ENCODE results near the gene COL9A3. TPM values are rescaled to one million over a fixed set of nuclear protein-coding genes. Genes with fewer than 3 reads are reported as not detected.

Gene COL9A3
- total RNA-seq, 2 experiments from 2014 or later = not detected

- Mint-ChIP-seq H3K36me3 (ENCODE audit: low read depth) (no peaks in the 10 kb centered on the region), H3K9me3 (no peaks in the 10 kb centered on the region), H3K4me1 (ENCODE audit: low read depth) (peaks cover 13% of the 10 kb centered on the region), H3K27ac (no peak overlapping the region), H3K4me3 (no peak overlapping the region), H3K27me3 (no peaks in the 10 kb centered on the region)
- Histone ChIP-seq H3K4me3 (ENCODE audit: low read length) (no peak overlapping the region), H3K27ac (ENCODE audit: low read depth in 1 of 2, low read length in 2 of 2) (no peak overlapping the region), H3K4me1 (ENCODE audit: insufficient read depth, low read length) (peaks cover 11% of the 10 kb centered on the region), H3K36me3 (ENCODE audit: insufficient read depth, low read length) (no peaks in the 10 kb centered on the region), H3K9me3 (ENCODE audit: control insufficient read depth in 1 of 2, insufficient read depth in 1 of 2, low read length in 2 of 2) (peaks cover 0 to 6% of the 10 kb centered on the region in 2 experiments), H3K27me3 (ENCODE audit: control insufficient read depth in 1 of 2, insufficient read depth in 2 of 2, low read length in 2 of 2) (no peaks in the 10 kb centered on the region)
- no peak for TF ChIP-seq CTCF (IDR thresholded peaks at IDR 0.05)
- ATAC-seq (ENCODE audit: poor library complexity) = no peak
- CTCF ChIA-PET = no interaction called here
- intact Hi-C loops (cut with DNase I, micrococcal nuclease) = no loop called here
- POLR2A ChIA-PET = interaction anchor here (1.5 to 2.5 kb wide), 2 partner anchors 12 to 43 kb away, joined by 5 to 12 read pairs; no protein-coding TSS in a partner anchor
- DNase-seq = no peak
These were observed 34.5 kb upstream of the COL9A3 start for GRCh38 chr20:62782149-62782892.

- intact Hi-C loops (cut with DNase I, micrococcal nuclease) = no loop called here
- ATAC-seq (ENCODE audit: poor library complexity) = no peak
- H3K4me1 ChIP-seq (ENCODE audit: insufficient read depth, low read length) = peaks cover 5% of the 10 kb centered on the region
- Mint-ChIP-seq H3K4me1 (ENCODE audit: low read depth) (peaks cover 11% of the 10 kb centered on the region), H3K36me3 (ENCODE audit: low read depth) (no peaks in the 10 kb centered on the region), H3K4me3 (no peak overlapping the region), H3K27ac (no peak overlapping the region), H3K27me3 (no peaks in the 10 kb centered on the region), H3K9me3 (no peaks in the 10 kb centered on the region)
- POLR2A ChIA-PET = interaction anchor here (1.5 to 2.5 kb wide), 2 partner anchors 11 to 43 kb away, joined by 5 to 12 read pairs; no protein-coding TSS in a partner anchor
- no peak overlapping the region for H3K27ac ChIP-seq (ENCODE audit: low read depth in 1 of 2, low read length in 2 of 2)
- CTCF ChIA-PET = no interaction called here
- H3K9me3 ChIP-seq (ENCODE audit: control insufficient read depth in 1 of 2, insufficient read depth in 1 of 2, low read length in 2 of 2) = peaks cover 0 to under 1% of the 10 kb centered on the region in 2 experiments
- no peak overlapping the region for H3K4me3 ChIP-seq (ENCODE audit: low read length)
- H3K36me3 ChIP-seq (ENCODE audit: insufficient read depth, low read length) = no peaks in the 10 kb centered on the region
- no peaks in the 10 kb centered on the region for H3K27me3 ChIP-seq (ENCODE audit: control insufficient read depth in 1 of 2, insufficient read depth in 2 of 2, low read length in 2 of 2)
- no peak for DNase-seq
- TF ChIP-seq CTCF (IDR thresholded peaks at IDR 0.05) = no peak
These were observed 34.0 kb upstream of the COL9A3 start for GRCh38 chr20:62782893-62783278.

GRCh38 chr20:62784497-62784896 is 32.4 kb upstream of the COL9A3 start:
- Histone ChIP-seq H3K4me1 (ENCODE audit: insufficient read depth, low read length) (peaks cover 5% of the 10 kb centered on the region), H3K27me3 (ENCODE audit: control insufficient read depth in 1 of 2, insufficient read depth in 2 of 2, low read length in 2 of 2) (no peaks in the 10 kb centered on the region), H3K9me3 (ENCODE audit: control insufficient read depth in 1 of 2, insufficient read depth in 1 of 2, low read length in 2 of 2) (no peaks in the 10 kb centered on the region), H3K4me3 (ENCODE audit: low read length) (no peak overlapping the region), H3K36me3 (ENCODE audit: insufficient read depth, low read length) (no peaks in the 10 kb centered on the region), H3K27ac (ENCODE audit: low read depth in 1 of 2, low read length in 2 of 2) (no peak overlapping the region)
- DNase-seq = no peak
- CTCF ChIA-PET = no interaction called here
- intact Hi-C loops (cut with DNase I, micrococcal nuclease) = no loop called here
- Mint-ChIP-seq H3K36me3 (ENCODE audit: low read depth) (no peaks in the 10 kb centered on the region), H3K4me1 (ENCODE audit: low read depth) (peaks cover 6% of the 10 kb centered on the region), H3K27ac (no peak overlapping the region), H3K4me3 (no peak overlapping the region), H3K9me3 (no peaks in the 10 kb centered on the region), H3K27me3 (no peaks in the 10 kb centered on the region)
- POLR2A ChIA-PET = interaction anchor here (1.0 kb wide), 1 partner anchor 10 kb away, joined by 3 read pairs; no protein-coding TSS in a partner anchor
- no peak for ATAC-seq (ENCODE audit: poor library complexity)
- TF ChIP-seq CTCF (IDR thresholded peaks at IDR 0.05) = no peak
